GM03348 (cell line): Measurements from ENCODE around the gene CRHR2.
"Not testable (repeated sequence)": the region's sequence is repeated elsewhere in the genome, so short reads cannot be mapped to it uniquely, and the experiment has no call there.

Experiments
- DNase-seq: peaks from one replicate; pipeline ENCODE4 v3.0.0; 2012; ENCODE audit warnings: low spot score

Gene CRHR2

DNA sequence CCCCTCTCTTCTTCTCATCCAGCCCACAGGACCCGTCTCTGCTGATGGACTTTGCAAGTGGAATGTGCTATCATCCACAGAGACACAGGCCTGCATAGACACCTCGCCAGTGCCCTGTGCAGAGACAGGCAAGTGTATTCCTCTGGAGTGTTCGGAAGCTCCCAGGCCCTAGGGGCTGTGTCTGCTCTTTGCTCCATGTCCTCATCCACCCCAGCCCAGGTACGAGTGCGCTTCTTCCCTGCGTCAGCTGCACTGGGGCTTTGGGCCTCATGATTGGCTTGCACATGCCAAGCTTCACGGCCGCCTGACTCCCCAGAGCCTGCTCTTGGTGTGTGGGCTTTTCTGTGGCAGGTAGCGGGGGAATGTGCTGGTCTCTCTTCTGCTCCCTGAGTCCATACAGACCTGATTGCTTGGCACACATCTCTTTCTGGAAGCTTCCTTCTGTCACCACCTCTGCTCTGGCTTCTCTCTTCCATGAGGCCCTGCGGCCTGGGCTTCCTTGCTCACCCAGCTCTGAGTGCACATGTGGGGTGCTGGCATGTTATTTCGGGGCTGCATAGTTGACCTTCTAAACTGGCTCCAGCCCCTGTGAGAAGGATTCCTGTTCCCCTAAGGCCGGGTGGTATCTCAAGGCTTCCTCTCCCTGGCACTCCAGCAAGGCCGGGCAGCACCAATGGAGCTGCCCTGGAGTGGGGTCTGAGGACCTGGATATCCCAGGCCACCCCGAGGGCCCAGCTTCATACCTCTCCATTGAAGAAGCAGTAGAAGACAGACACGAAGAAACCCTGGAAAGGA, 27.8 kb downstream of the CRHR2 start:
- no peak for DNase-seq

DNA sequence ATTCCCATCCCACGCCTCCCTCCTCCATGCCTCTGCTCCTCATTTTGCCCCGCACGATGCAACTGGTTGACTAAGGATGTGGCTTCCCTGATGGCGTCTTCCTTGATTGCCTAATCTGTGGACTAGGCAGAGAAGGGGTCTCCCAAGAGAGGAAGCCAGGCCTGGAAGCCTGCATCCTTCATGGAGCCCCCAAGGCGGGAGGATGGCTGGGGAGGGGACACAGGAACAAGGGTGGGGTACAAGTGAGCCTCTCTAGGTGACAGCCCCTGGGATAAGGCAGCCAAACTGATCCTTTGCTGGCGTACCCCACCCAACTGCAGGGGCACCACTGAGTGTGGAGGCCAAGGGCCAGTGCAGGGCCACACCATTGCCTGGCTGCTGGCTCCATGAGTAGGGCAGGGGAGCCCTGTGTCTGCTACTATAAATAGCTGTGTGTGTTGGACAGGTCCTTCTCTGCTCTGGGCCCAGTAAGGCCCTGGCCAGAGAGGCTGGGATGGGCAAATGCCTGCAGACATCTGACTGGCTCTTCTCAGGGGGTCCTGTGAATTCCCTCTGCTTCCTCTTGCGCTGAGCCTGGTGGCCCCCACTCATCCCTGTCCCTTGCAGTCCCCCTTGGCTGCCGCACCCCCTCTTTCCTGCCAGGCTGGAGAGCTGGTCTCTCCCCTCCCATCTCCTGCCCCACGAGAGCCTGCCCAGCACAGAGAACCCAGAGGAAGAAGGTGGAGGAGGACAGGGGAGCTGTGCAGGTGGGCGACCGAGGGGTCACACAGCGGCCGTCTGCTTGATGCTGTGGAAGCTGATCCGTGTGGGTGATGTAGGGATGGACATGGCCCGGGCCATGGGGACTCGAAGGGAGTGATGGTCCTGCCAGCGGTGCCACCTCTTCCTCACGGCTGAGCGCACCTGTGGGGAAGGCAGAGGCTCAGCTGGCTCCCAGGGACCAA, 29.3 kb downstream of the CRHR2 start:
- no peak for DNase-seq

DNA sequence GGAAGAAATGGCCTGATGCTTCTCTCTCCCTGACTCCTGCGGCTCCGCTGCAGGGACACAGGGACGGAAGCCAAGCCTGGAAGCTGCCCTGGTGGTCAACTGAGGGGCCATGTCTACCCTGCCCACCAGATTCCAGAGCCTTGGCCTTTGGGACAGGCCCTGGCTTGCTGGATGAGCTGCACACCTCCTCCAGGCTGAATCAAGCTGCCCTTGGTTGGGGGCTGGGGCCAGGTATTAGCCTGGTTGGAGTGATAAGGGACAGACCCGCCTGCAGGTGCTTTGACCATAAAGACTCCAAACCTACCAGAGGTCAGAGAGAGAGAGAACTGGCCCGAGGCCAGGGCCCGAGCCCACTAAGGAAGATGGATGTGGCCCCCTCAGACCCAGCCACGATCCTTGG, 30.1 kb downstream of the CRHR2 start:
- no peak for DNase-seq

DNA sequence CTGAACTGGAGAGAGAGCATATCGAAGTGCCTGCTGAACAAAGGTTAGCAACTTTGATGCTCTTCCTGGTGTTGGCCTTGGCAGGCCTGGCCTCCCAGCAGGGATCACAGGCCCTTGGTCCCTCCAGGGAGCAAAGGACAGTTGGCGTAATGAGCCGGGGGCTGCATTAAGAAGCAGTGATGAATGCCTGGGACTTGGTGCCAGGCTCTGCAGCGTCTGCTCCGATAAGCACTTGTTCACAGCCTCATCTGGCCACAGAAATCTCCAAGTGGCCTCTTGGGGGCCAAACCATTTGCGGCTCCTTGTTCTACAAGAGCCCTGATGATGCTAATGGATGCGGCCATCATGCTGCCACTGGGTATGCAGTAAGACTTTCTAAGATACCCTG, 31.8 kb downstream of the CRHR2 start:
- no peak for DNase-seq

DNA sequence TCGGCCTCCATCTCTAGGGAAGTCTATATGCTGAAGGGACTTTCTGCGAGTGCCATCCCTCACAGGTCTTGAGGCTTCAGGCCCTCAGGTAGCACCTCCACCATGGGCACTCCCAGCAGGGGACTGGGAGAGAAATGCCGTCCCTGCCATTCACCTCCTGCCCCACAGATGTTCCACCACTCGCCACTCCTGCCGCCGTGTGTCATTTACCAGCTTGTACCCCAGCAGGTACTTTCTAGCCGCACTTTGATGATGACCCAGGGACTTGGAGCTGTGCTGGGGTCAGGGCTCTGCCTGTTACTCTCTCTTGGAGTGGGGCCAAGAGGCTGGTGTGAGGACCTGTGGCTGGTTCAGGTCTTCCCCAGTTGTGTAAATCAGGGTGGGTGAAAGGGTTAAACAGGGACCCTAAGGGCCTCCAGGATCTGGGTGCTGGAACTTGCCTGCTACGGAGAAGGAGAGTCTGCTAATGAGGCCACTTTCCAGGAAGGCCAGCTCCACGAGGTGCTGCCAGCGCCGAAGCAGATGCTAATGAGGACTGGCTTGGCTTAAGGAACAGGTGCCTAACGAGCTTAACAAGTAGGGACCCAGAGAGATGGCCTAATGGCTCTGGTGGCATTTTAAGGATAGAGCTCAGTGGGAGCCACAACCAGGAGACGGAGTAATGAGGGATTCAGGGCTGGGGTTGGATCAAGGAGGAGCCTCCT, 32.4 kb downstream of the CRHR2 start:
- DNase-seq = no peak

DNA sequence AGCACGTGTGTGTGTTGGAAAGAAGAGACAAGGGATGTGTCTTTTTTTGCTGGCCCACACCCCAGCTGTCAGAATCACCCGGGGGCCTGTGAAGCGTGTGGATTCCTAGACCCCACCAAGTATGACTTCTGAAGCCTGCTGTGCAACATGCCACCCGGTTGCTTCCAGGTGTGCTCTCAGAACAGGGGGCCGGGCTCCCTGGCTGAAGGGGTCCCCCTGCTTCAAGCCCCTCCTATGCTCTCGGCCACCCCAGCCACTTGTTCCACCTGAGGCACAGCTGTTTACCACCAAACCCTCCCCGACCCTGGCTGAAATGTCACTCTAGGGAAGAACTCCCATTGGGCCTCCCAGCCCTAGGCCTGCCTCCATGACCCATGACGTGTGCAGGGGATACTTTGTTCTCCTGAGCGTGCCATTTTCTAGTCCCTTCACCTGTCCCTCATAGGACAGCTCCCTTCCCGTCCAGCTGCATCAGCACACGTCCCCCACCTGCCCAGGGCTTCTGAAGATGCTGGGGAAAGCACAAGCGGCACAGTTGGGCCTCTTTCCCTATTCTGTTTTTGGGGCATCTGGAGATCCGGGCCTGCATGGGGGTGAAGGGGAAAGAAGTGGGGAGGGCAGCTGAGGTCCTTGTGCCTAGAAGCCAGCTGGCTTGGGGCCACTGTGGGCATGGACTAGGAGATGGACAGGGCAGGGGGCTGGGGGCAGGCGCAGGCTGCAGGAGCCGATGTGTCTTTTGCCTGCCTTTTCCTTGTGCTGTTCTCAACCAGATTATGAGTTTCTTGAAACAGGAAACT, 33.3 kb downstream of the CRHR2 start:
- no peak for DNase-seq

DNA sequence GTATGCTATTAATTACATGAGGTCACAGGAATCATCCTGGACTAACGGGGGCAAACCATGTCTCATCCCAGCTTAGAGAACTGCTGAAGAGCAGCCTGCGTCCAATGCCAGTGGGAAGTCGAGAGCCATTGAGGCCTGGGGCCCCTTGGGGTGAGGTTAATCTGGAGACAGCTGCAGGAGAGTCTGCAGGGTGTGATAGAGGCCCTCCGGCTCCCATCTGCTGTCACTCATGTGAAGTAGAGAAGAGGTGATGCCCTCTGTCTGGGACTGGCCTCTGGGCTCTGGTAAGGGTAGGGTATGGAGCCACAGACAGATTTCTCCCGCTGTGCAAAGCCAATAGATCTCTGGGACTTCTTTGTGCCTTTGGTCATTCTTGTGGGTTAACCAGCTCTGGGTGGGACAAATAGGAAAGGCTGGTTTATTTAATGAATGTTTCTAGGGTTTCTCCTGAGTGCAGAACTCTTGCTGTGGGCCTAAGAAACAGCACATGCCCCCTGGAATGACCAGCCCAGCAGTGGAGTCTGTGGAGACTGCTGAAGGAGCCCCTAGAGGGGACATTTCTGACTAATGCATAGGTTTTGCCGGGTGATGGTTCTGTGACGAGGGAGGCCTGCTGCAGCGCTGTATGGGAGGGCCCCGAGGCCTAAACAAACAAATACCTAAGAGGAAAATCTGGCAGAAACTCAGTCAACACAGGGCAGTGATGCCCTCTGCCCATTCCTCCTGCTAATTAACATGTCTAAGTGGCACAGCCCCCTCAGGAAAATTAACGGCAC, 34.5 kb downstream of the CRHR2 start:
- no peak for DNase-seq

DNA sequence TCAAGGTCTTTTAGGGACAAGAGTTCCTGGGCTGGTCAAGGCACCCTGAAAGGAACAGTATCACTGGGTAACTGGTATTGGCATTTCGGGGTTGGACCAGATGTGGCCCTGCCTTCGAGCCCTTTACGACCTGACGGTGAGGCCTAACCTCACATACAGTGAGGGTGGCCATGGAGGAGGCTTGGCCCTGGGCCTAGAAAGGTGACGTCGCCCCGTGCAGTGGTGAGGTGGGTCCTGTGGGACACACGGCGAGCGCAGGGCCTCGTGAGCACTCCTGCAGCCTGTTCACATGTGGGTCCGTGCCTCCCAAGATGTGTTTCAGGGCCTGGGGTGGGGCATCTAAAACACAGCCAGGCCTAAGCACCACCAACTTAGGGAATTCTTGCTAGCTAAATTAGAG, 36.1 kb downstream of the CRHR2 start:
- no peak for DNase-seq

DNA sequence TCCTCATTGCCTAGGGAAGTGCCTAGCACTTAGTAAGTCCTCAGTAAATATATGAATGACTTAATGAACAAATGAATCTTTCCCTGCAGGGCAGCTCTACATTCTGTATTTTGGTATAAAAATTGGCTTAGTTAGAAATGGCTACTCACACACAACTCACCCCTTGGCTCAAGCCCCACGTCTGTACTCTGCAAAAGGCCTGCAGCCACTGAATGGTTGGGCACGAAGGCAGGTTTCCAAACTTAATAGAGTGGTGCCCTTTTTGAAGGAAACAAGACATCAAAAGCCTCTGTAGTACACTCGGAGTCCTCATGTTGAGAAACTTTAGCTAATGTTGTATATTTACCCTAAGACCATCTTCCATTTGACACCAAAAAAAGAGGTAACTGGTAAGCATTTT, 36.6 kb downstream of the CRHR2 start:
- DNase-seq = no peak

DNA sequence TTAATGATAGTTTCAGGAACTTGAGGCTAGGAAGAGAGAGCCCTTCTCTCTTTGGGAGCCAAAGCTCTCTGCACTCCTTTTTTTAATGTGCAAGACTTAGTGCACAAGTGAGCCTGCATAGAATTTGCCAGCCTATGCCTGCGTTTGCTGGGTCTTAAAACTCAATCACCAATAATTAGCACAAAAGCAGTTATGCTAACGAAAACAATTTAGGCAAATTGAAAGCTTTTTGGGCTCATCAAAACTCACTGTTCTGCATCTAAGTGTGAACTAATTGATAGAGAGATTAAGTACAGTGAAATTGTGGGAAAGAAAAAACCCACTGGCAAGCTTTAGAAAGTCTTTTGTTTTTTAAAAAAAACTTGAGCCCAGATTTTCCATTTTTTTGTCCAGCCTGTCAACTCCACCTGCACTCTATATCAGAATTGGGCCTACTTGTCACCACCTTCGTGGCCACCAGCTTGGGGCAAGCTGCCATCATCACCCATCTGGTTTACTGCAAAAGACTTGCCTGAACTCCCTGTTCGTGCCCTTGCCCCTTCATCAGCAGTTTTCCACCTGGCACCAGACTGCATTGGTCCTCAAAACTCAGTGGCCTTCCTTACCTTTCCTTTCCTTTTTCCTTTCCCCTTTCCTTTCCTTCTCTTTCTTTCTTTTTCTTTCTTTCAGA, 37.8 kb downstream of the CRHR2 start:
- DNase-seq = no peak

DNA sequence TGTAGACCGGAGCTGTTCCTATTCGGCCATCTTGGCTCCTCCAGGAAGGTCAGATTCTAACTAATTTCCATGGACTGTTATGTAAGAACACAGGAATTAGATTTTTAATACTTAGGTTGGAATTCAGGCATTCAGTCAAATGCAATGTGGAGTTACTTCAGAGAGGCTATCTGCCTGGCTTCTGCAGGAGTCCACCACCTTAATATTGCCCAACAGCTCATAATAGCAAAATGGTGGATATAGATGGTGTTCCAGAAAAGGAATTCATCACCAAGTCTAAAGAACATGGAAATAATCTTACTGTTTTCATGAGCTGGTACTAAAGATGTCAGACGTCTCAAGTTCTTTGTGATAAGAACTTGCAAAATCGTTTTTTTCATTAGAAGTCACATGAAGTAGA, 39.5 kb downstream of the CRHR2 start:
- no peak for DNase-seq

DNA sequence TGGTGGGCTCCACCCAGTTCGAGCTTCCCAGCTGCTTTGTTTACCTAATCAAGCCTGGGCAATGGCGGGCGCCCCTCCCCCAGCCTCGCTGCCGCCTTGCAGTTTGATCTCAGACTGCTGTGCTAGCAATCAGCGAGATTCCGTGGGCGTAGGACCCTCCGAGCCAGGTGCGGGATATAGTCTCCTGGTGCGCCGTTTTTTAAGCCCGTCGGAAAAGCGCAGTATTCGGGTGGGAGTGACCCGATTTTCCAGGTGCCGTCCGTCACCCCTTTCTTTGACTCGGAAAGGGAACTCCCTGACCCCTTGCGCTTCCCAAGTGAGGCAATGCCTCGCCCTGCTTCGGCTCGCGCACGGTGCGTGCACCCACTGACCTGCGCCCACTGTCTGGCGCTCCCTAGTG, 39.9 kb downstream of the CRHR2 start:
- DNase-seq = not testable (repeated sequence)

DNA sequence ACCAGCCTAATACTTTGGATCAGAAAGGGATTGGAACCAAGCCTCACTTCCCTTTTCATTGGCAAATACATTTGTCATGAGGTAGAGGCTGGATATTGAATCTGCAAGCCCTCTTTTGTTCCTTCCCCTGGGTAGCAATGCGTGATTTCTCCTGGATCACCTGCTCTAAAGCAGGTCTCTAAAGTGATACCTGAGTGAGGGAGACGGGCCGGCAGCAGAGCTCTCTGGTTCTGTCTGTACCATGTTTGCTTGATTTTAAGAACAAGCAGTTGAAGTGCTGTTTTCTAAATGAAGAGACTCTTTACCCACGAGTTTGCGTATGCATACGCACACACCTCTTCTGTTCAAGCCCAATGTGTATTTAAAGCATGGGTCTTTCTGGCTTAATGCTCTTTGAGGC, 46.5 kb downstream of the CRHR2 start:
- DNase-seq = no peak

DNA sequence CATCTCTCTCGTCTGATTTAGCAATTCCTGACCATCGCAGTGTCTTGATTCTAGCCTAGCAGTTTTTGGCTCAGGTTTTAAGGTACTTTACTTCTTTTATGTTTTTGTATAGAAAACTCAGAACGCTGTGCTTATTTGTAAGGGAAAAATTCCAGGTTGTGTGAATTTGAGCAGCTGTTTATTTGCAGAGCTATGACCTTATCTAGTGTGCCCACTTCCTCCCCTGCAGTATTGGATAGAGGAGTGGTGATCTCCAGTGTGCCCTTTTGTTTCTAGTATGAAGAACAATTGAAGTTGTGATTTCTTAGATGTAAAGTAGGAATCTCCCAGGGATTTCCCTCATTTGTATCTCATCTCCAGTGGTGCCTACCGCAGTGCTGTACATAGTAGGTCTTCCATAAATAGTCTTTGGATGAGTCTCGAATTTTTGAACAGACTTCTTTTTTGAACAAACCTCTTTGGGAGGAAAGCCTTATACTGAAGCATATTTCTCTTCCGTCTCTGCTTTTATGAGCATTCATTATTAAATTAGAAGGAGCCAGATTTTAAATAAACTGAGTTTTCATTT, 47.5 kb downstream of the CRHR2 start:
- no peak for DNase-seq

DNA sequence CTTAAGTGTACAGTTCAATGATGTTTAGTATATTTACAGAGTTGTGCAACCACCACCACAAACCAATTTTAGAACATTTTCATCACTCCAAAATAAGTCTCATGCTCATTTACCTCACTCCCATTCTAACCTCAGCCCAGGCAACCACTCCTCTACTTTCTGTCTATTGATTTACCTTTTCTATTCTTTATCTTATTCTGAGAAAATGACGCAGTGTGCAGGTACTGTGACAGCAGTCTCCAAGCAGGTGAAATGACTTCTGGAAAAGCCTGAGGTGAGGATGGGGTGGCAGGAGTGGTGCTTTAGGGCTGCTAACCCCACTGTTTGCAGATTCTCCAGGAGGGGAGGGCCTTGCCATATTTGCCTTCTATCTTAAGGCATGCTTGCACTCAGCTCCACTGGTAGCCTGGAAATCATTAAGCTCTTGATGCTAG, 48.0 kb downstream of the CRHR2 start:
- no peak for DNase-seq

DNA sequence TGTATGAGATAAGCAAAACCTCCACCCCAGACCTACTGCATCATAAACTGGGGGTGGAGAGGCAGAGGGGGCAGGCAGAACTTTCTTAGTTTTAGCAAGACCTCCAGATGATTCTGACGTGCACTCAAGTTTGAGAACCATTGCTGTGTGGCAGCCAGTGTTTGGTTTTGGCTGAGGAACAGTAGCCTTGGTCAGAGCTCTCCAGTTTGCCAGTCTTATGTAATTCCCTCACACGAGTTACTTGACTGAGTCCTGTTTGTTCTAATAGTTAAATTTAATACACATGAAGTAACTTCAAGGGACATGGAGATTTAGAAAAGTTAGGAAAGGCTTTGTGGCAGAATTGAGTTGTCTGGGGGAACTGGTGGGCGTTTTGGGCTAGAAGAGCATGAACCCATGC, 49.0 kb downstream of the CRHR2 start:
- no peak for DNase-seq

DNA sequence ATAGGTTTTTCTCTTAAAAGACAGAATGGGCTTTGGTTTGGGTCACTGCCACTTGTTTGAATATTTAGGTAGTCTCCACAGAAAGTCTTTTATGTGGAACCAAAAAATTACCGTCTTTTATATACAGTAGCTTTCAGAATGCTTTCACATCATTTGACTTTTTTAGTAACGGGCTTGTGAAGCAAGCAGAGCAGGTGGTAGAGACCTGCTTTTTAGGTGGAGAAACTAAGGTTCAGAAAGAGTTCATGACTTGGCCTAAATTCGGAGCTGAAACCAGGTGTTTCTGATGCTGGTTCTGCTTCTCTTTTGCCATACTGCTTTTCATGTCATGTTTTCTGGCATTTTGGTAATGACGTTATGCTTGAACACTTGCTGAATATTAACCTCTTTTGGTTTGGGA, 51.3 kb downstream of the CRHR2 start:
- no peak for DNase-seq

DNA sequence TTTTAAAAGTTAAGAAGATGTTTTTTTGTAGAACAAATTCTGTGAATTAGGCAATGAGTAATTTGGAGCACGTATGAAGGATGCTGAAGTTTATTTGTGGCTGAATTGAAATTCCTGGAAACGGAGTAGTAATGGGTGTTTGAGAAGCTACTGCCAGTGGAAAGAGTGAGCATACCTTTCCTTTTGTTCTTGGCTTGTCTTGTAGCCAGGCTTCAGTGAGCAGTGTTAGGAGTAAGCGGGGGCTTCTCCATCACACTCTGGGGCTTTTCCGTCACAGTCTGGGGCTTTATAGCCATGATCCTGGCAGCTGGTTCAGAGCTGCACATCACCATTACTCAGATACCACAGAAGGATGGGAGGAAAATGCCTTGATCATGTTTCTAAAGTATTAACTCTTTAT, 55.2 kb downstream of the CRHR2 start:
- DNase-seq = no peak

DNA sequence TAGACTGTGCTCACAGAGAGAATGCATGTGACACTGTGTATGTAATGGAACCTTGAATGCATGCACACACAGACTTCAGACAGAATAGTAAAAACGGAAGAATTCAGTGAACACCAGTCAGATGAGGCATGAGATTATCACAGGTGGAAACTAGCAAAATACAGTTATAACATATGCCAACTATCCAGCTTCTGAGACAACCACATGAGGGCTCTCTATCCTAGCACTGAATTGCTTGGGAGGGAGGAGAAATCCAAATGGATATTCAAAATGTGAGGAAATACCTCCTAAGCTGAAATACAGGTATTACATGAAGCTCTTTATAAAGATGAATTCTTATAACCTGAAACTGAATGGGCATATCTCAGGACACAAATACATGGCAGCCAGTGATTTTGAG, 57.0 kb downstream of the CRHR2 start:
- DNase-seq = no peak

DNA sequence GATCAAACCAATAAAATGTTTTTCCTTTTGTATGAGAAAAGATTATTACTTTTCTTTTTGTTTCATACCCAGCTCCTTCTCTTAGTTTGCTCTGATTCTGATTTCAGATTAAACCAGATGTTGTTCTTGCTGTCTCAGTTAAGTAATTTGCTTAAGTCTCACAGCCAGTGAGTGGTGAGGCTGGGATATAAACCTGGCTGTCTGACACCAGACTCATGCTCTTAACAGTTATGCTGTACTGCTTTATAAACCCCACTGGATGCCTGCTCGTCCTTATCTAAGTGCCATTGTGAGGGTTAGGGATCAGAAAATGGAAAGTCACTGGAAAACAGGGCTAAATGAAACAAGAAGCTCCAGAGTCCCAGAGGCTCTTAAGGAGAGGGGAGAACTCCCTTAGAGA, 63.3 kb downstream of the CRHR2 start:
- DNase-seq = no peak
